Gastroesophageal sphincter (tissue), 4 donors: ENCODE measurements around the gene FOXN1. TPM values are rescaled to one million over a fixed set of nuclear protein-coding genes. Genes with fewer than 3 reads are reported as not detected.

Source experiments
- ATAC-seq: fragments of 150-250 bp; one replicate; pipeline ENCODE4 v1.9.1; 2016; ENCODE audit warnings: mild to moderate bottlenecking, moderate library complexity
- H3K27ac ChIP-seq, 4 donors: fragments of 200-600 bp; sonication (generic) in 3 of 4; 1 replicate in 3 of 4; 2 replicates in 1 of 4; pipeline ENCODE4 v1.5.1; 2016 to 2019
- H3K27me3 ChIP-seq: fragments of 200-600 bp; sonication (generic); one replicate; pipeline ENCODE4 v1.5.1; 2019
- H3K36me3 ChIP-seq, 2 donors: fragments of 200-600 bp; sonication (generic); one replicate each; pipeline ENCODE4 v1.5.1; 2019; ENCODE audit warnings: control low read depth in 1 of 2
- H3K4me1 ChIP-seq, 3 donors: fragments of 200-600 bp; sonication (generic); 1 replicate in 2 of 3; 2 replicates in 1 of 3; pipeline ENCODE4 v1.5.1; 2016 to 2019; ENCODE audit warnings: control low read depth in 2 of 3
- H3K4me3 ChIP-seq, 2 donors: fragments of 200-600 bp; sonication (generic); one replicate each; pipeline ENCODE4 v1.5.1; 2019; ENCODE audit warnings: mild to moderate bottlenecking in 1 of 2, moderate library complexity in 1 of 2
- H3K9me3 ChIP-seq, 3 donors: fragments of 200-600 bp; sonication (generic); one replicate each; pipeline ENCODE4 v1.5.1; 2017 to 2019; ENCODE audit warnings: control low read depth in 2 of 3
- CTCF ChIP-seq, 4 experiments: fragments of 200-600 bp in 2 of 4; fragments of 450-650 bp in 2 of 4; sonication (generic) in 1 of 4; IDR thresholded peaks; one replicate each; pipeline ENCODE4 v1.5.1; 2017 to 2019; ENCODE audit warnings: antibody characterized with exemption in 4 of 4, mild to moderate bottlenecking in 2 of 4, moderate library complexity in 2 of 4
- EP300 ChIP-seq: sonication (generic); formaldehyde crosslinking; IDR thresholded peaks from one replicate; pipeline ENCODE4 v1.6.1; 2017; ENCODE audit warnings: antibody characterized with exemption, mild to moderate bottlenecking
- POLR2A ChIP-seq, 2 donors: fragments of 450-650 bp; IDR thresholded peaks; one replicate each; pipeline ENCODE4 v1.6.1; 2017; ENCODE audit warnings: antibody characterized with exemption in 2 of 2, mild to moderate bottlenecking in 2 of 2, moderate library complexity in 1 of 2
- POLR2AphosphoS5 ChIP-seq: sonication (generic); formaldehyde crosslinking; IDR thresholded peaks from one replicate; pipeline ENCODE4 v1.6.1; 2017; ENCODE audit warnings: antibody characterized with exemption
- WGBS, 2 donors: methylation state at CpG; one replicate each; pipeline ENCODE4 v1.1.5; 2018; ENCODE audit warnings: low coverage in 1 of 2; 5-methylcytosine and 5-hydroxymethylcytosine counted together
- total RNA-seq, 4 donors: library from RNA; depleted of rRNA; stranded (reverse); fragments of >200 nt; gene quantifications; one replicate each; pipeline ENCODE4 v1.1.0, GENCODE V29; 2016

The FOXN1 gene
- total RNA-seq, 4 donors from 2014 or later, result 0.15 TPM; not detected in 3

- ATAC-seq, result no peak
- H3K27ac ChIP-seq, result no peak overlapping the region
- H3K4me3 ChIP-seq, result no peak overlapping the region
- 86% methylated on average over 1 of the region's 12 CpGs; no CpG with 5 or more reads in 1 of the 2 donors for WGBS, 2 donors
- TF ChIP-seq EP300, result no peak
- TF ChIP-seq CTCF (IDR thresholded peaks at IDR 0.05), result no peak
- no peak for TF ChIP-seq POLR2A (IDR thresholded peaks at IDR 0.05)
- no peak for TF ChIP-seq POLR2AphosphoS5
- no peaks in the 10 kb centered on the region for H3K9me3 ChIP-seq
- no peaks in the 10 kb centered on the region for H3K4me1 ChIP-seq
- H3K27me3 ChIP-seq, result peaks cover 12% of the 10 kb centered on the region
- no peaks in the 10 kb centered on the region for H3K36me3 ChIP-seq
Observed at GRCh38 chr17:28537219-28537610, 31.1 kb downstream of the FOXN1 start.

- Histone ChIP-seq H3K9me3 (no peaks in the 10 kb centered on the region), H3K27me3 (peaks cover under 1% of the 10 kb centered on the region), H3K4me3 (no peak overlapping the region), H3K4me1 (no peaks in the 10 kb centered on the region), H3K27ac (no peak overlapping the region), H3K36me3 (no peaks in the 10 kb centered on the region)
- no peak for ATAC-seq
- TF ChIP-seq EP300, result no peak
- no peak for TF ChIP-seq POLR2A (IDR thresholded peaks at IDR 0.05)
- TF ChIP-seq CTCF (IDR thresholded peaks at IDR 0.05), result no peak
- TF ChIP-seq POLR2AphosphoS5, result no peak
- WGBS, 2 donors, result 77 to 86% methylated on average over 10 to 11 of the region's 14 CpGs
Observed at GRCh38 chr17:28538296-28538895, 32.2 kb downstream of the FOXN1 start.

- Histone ChIP-seq H3K9me3 (no peaks in the 10 kb centered on the region), H3K36me3 (no peaks in the 10 kb centered on the region), H3K4me1 (no peaks in the 10 kb centered on the region), H3K27ac (no peak overlapping the region), H3K4me3 (no peak overlapping the region), H3K27me3 (no peaks in the 10 kb centered on the region)
- no CpG with 5 or more reads among the region's 4 CpGs for WGBS, 2 donors
- ATAC-seq, result no peak
- TF ChIP-seq POLR2A (IDR thresholded peaks at IDR 0.05) (no peak), POLR2AphosphoS5 (no peak), EP300 (no peak), CTCF (IDR thresholded peaks at IDR 0.05) (no peak)
Observed at GRCh38 chr17:28540231-28540630, 34.1 kb downstream of the FOXN1 start.

GRCh38 chr17:28541439-28541838, 35.3 kb downstream of the FOXN1 start:
- 82 to 87% methylated on average over 3 to 4 of the region's 4 CpGs for WGBS, 2 donors
- ATAC-seq, result no peak
- Histone ChIP-seq H3K36me3 (peaks cover 0 to 4% of the 10 kb centered on the region in 2 donors), H3K9me3 (no peaks in the 10 kb centered on the region), H3K27me3 (no peaks in the 10 kb centered on the region), H3K27ac (no peak overlapping the region), H3K4me3 (no peak overlapping the region), H3K4me1 (no peaks in the 10 kb centered on the region)
- TF ChIP-seq CTCF (IDR thresholded peaks at IDR 0.05) (no peak), POLR2AphosphoS5 (no peak), POLR2A (IDR thresholded peaks at IDR 0.05) (no peak), EP300 (no peak)

GRCh38 chr17:28544402-28545140, 38.4 kb downstream of the FOXN1 start:
- ATAC-seq, result no peak
- no peak overlapping the region for H3K4me3 ChIP-seq
- no peaks in the 10 kb centered on the region for H3K9me3 ChIP-seq
- WGBS, 2 donors, result 72 to 85% methylated on average over 3 to 4 of the region's 4 CpGs
- H3K4me1 ChIP-seq, result peaks cover 0 to 15% (median 2%) of the 10 kb centered on the region in 3 donors
- H3K27me3 ChIP-seq, result no peaks in the 10 kb centered on the region
- TF ChIP-seq EP300, result no peak
- TF ChIP-seq POLR2A (IDR thresholded peaks at IDR 0.05), result no peak
- no peak for TF ChIP-seq CTCF (IDR thresholded peaks at IDR 0.05)
- no peak for TF ChIP-seq POLR2AphosphoS5
- peaks cover 0 to 19% of the 10 kb centered on the region in 2 donors for H3K36me3 ChIP-seq
- no peak overlapping the region for H3K27ac ChIP-seq
